Neuronal stem cell (in vitro differentiated cells): ENCODE measurements around the gene ZBTB24.

Source experiments
- DNase-seq: peaks from one replicate; pipeline ENCODE4 v3.0.0-alpha.2; 2013; ENCODE audit warnings: low spot score
- H2AFZ ChIP-seq: one replicate; pipeline ENCODE4 v1.6.1; 2013; ENCODE audit warnings: mild to moderate bottlenecking, low read length, inconsistent platforms
- H2AK5ac ChIP-seq: 2 replicates; pipeline ENCODE4 v1.6.1; 2013; ENCODE audit warnings: low read depth, mild to moderate bottlenecking, inconsistent platforms, low read length, moderate library complexity, mixed read lengths
- H2BK120ac ChIP-seq: 2 replicates; pipeline ENCODE4 v1.6.1; 2013; ENCODE audit warnings: low read depth, mild to moderate bottlenecking, inconsistent platforms, low read length, moderate library complexity, mixed read lengths
- H2BK12ac ChIP-seq: one replicate; pipeline ENCODE4 v1.6.1; 2013; ENCODE audit warnings: low read length, inconsistent platforms
- H2BK15ac ChIP-seq: 2 replicates; pipeline ENCODE4 v1.6.1; 2013; ENCODE audit warnings: mild to moderate bottlenecking, low read length, inconsistent platforms, mixed read lengths
- H2BK5ac ChIP-seq: one replicate; pipeline ENCODE4 v1.6.1; 2013; ENCODE audit warnings: inconsistent platforms, mild to moderate bottlenecking, low read length, moderate library complexity
- H3K14ac ChIP-seq: one replicate; pipeline ENCODE4 v1.6.1; 2013; ENCODE audit warnings: low read length, inconsistent platforms
- H3K18ac ChIP-seq: 2 replicates; pipeline ENCODE4 v1.6.1; 2013; ENCODE audit warnings: low read length, inconsistent platforms
- H3K23ac ChIP-seq: 2 replicates; pipeline ENCODE4 v1.6.1; 2013; ENCODE audit warnings: low read depth, mild to moderate bottlenecking, mixed read lengths, low read length, inconsistent platforms; ENCODE audit not compliant: poor library complexity
- H3K27ac ChIP-seq: replicated peaks from 3 replicates; pipeline ENCODE4 v1.5.1; 2013; ENCODE audit warnings: low read length, inconsistent platforms
- H3K27me3 ChIP-seq, 3 experiments: 2 replicates each; pipeline ENCODE4 v1.6.1; 2013; ENCODE audit warnings: low read length in 3 of 3, mild to moderate bottlenecking in 2 of 3, inconsistent platforms in 1 of 3, low read depth in 1 of 3, mixed read lengths in 1 of 3, moderate library complexity in 1 of 3; ENCODE audit not compliant: control insufficient read depth in 3 of 3, insufficient read depth in 3 of 3
- H3K36me3 ChIP-seq, 2 donors: replicated peaks in 1 of 2; 2 replicates each; pipeline ENCODE4 v1.6.1; 2013; ENCODE audit warnings: low read length in 2 of 2; ENCODE audit not compliant: control insufficient read depth in 2 of 2, insufficient read depth in 2 of 2
- H3K4ac ChIP-seq: 2 replicates; pipeline ENCODE4 v1.6.1; 2013; ENCODE audit warnings: inconsistent platforms, mild to moderate bottlenecking, low read length, moderate library complexity
- H3K4me1 ChIP-seq, 2 donors: 1 replicate in 1 of 2; 2 replicates in 1 of 2; pipeline ENCODE4 v1.6.1; 2013; ENCODE audit warnings: low read length in 2 of 2, low read depth in 1 of 2; ENCODE audit not compliant: control insufficient read depth in 2 of 2, insufficient read depth in 1 of 2
- H3K4me2 ChIP-seq: one replicate; pipeline ENCODE4 v1.6.1; 2013; ENCODE audit warnings: mild to moderate bottlenecking, low read length, inconsistent platforms; ENCODE audit not compliant: insufficient read depth, poor library complexity, severe bottlenecking
- H3K4me3 ChIP-seq, 2 donors: 2 replicates each; pipeline ENCODE4 v1.5.1; 2013; ENCODE audit warnings: low read length in 2 of 2, mild to moderate bottlenecking in 2 of 2, inconsistent platforms in 1 of 2, moderate library complexity in 1 of 2
- H3K79me1 ChIP-seq: one replicate; pipeline ENCODE4 v1.6.1; 2013; ENCODE audit warnings: low read depth, mild to moderate bottlenecking, inconsistent platforms, low read length, moderate library complexity
- H3K9ac ChIP-seq: one replicate; pipeline ENCODE4 v1.6.1; 2013; ENCODE audit warnings: mild to moderate bottlenecking, low read depth, low read length, inconsistent platforms; ENCODE audit not compliant: poor library complexity
- H3K9me3 ChIP-seq, 2 donors: replicated peaks in 1 of 2; 2 replicates each; pipeline versions ENCODE3 to v1.6.1; 2013; ENCODE audit warnings: low read length in 2 of 2, mild to moderate bottlenecking in 2 of 2, inconsistent platforms in 1 of 2, low read depth in 1 of 2, mixed read lengths in 1 of 2, moderate library complexity in 1 of 2; ENCODE audit not compliant: control insufficient read depth in 2 of 2, insufficient read depth in 1 of 2
- H4K8ac ChIP-seq: one replicate; pipeline ENCODE4 v1.6.1; 2013; ENCODE audit warnings: low read depth, mild to moderate bottlenecking, inconsistent platforms, low read length, moderate library complexity
- H4K91ac ChIP-seq: one replicate; pipeline ENCODE4 v1.6.1; 2013; ENCODE audit warnings: low read length, low read depth, mild to moderate bottlenecking, inconsistent platforms; ENCODE audit not compliant: poor library complexity
- WGBS, 2 donors: extraction: QIAGEN DNeasy Blood & Tissue Kit; methylation state at CpG; one replicate each; pipeline ENCODE4 v1.1.7; 2013; ENCODE audit warnings: missing lambda C conversion rate in 2 of 2, mixed read lengths in 1 of 2; ENCODE audit not compliant: insufficient read length in 2 of 2, insufficient replicate concordance in 1 of 2; ENCODE audit errors: extremely low coverage in 2 of 2; 5-methylcytosine and 5-hydroxymethylcytosine counted together

The ZBTB24 gene

GRCh38 chr6:109428889-109429477 is 54.0 kb downstream of the ZBTB24 start:
- Histone ChIP-seq H3K36me3 (no peaks in the 10 kb centered on the region), H2BK5ac (no peak overlapping the region), H3K4me2 (no peak overlapping the region), H3K18ac (no peak overlapping the region), H3K27ac (no peak overlapping the region), H3K9ac (no peak overlapping the region), H3K14ac (no peak overlapping the region), H3K4ac (no peak overlapping the region), H3K79me1 (no peaks in the 10 kb centered on the region), H3K4me3 (no peak overlapping the region), H2BK12ac (no peak overlapping the region), H4K8ac (no peak overlapping the region), H3K4me1 (peaks cover 0 to 3% of the 10 kb centered on the region in 2 donors), H2BK120ac (no peak overlapping the region), H2AFZ (no peak overlapping the region), H3K9me3 (no peaks in the 10 kb centered on the region), H3K23ac (no peak overlapping the region), H4K91ac (no peak overlapping the region), H2BK15ac (no peak overlapping the region), H3K27me3 (no peaks in the 10 kb centered on the region), H2AK5ac (no peak overlapping the region)
- no CpG with 5 or more reads among the region's 7 CpGs for WGBS, 2 donors
- no peak for DNase-seq

GRCh38 chr6:109424946-109425345 is 58.1 kb downstream of the ZBTB24 start:
- no peak overlapping the region for H3K4me2 ChIP-seq
- DNase-seq = no peak
- H3K14ac ChIP-seq = no peak overlapping the region
- H3K4ac ChIP-seq = no peak overlapping the region
- no peaks in the 10 kb centered on the region for H3K9me3 ChIP-seq
- no peak overlapping the region for H3K23ac ChIP-seq
- H3K4me1 ChIP-seq = peaks cover 0 to 3% of the 10 kb centered on the region in 2 donors
- H2BK5ac ChIP-seq = no peak overlapping the region
- no peak overlapping the region for H3K18ac ChIP-seq
- no peak overlapping the region for H3K4me3 ChIP-seq
- no peak overlapping the region for H2BK120ac ChIP-seq
- no peak overlapping the region for H2AK5ac ChIP-seq
- no peaks in the 10 kb centered on the region for H3K79me1 ChIP-seq
- no peaks in the 10 kb centered on the region for H3K36me3 ChIP-seq
- H3K9ac ChIP-seq = no peak overlapping the region
- H4K8ac ChIP-seq = no peak overlapping the region
- H4K91ac ChIP-seq = no peak overlapping the region
- H2BK12ac ChIP-seq = no peak overlapping the region
- no CpG with 5 or more reads among the region's 2 CpGs for WGBS, 2 donors
- H3K27ac ChIP-seq = no peak overlapping the region
- no peak overlapping the region for H2AFZ ChIP-seq
- no peaks in the 10 kb centered on the region for H3K27me3 ChIP-seq
- H2BK15ac ChIP-seq = no peak overlapping the region

- Histone ChIP-seq H3K36me3 (no peaks in the 10 kb centered on the region), H3K27ac (no peak overlapping the region), H2AK5ac (no peak overlapping the region), H3K9me3 (no peaks in the 10 kb centered on the region), H2BK5ac (no peak overlapping the region), H2AFZ (no peak overlapping the region), H2BK12ac (no peak overlapping the region), H3K14ac (no peak overlapping the region), H3K27me3 (no peaks in the 10 kb centered on the region), H3K23ac (no peak overlapping the region), H3K4me1 (peaks cover 0 to 3% of the 10 kb centered on the region in 2 donors), H4K8ac (no peak overlapping the region), H3K4me3 (no peak overlapping the region), H3K9ac (no peak overlapping the region), H3K4me2 (no peak overlapping the region), H4K91ac (no peak overlapping the region), H3K79me1 (no peaks in the 10 kb centered on the region), H2BK15ac (no peak overlapping the region), H3K18ac (no peak overlapping the region), H2BK120ac (no peak overlapping the region), H3K4ac (no peak overlapping the region)
- no CpG with 5 or more reads among the region's 1 CpG for WGBS, 2 donors
- no peak for DNase-seq
These were observed 61.8 kb downstream of the ZBTB24 start for GRCh38 chr6:109421184-109421583.

GRCh38 chr6:109420751-109421150 is 62.3 kb downstream of the ZBTB24 start:
- no peak overlapping the region for H2AFZ ChIP-seq
- H3K4ac ChIP-seq = no peak overlapping the region
- no peak overlapping the region for H3K4me2 ChIP-seq
- H3K18ac ChIP-seq = no peak overlapping the region
- no peak overlapping the region for H3K14ac ChIP-seq
- no peak overlapping the region for H2BK5ac ChIP-seq
- H3K27me3 ChIP-seq = no peaks in the 10 kb centered on the region
- H2BK120ac ChIP-seq = no peak overlapping the region
- H2BK15ac ChIP-seq = no peak overlapping the region
- no peak overlapping the region for H4K91ac ChIP-seq
- H3K9ac ChIP-seq = no peak overlapping the region
- no peaks in the 10 kb centered on the region for H3K36me3 ChIP-seq
- no peaks in the 10 kb centered on the region for H3K79me1 ChIP-seq
- H2AK5ac ChIP-seq = no peak overlapping the region
- WGBS, 2 donors = no CpG with 5 or more reads among the region's 1 CpG
- H3K9me3 ChIP-seq = no peaks in the 10 kb centered on the region
- H4K8ac ChIP-seq = no peak overlapping the region
- DNase-seq = no peak
- no peak overlapping the region for H3K4me3 ChIP-seq
- no peak overlapping the region for H3K23ac ChIP-seq
- H2BK12ac ChIP-seq = no peak overlapping the region
- no peak overlapping the region for H3K27ac ChIP-seq
- H3K4me1 ChIP-seq = peaks cover 0 to 3% of the 10 kb centered on the region in 2 donors
